HFFc6 (cell line): ENCODE results near the gene CDX1. TPM values are rescaled to one million over a fixed set of nuclear protein-coding genes. Genes with fewer than 3 reads are reported as not detected.

Experiments used
- DNase-seq: peaks from one replicate; pipeline ENCODE4 v3.0.0-alpha.2; 2018
- H3K27ac Mint-ChIP-seq: 2 replicates; pipeline ENCODE4 v1.8.0; 2020; ENCODE audit warnings: mild to moderate bottlenecking, mixed read lengths
- H3K27me3 Mint-ChIP-seq: 2 replicates; pipeline ENCODE4 v1.8.0; 2021; ENCODE audit warnings: mild to moderate bottlenecking, moderate library complexity, mixed read lengths; ENCODE audit not compliant: insufficient read depth
- H3K36me3 Mint-ChIP-seq: 2 replicates; pipeline ENCODE4 v1.8.0; 2021; ENCODE audit warnings: low read depth, mixed read lengths
- H3K4me1 Mint-ChIP-seq: 2 replicates; pipeline ENCODE4 v1.8.0; 2020; ENCODE audit warnings: low read depth, mixed read lengths
- H3K4me3 Mint-ChIP-seq: 2 replicates; pipeline ENCODE4 v1.8.0; 2020; ENCODE audit warnings: mild to moderate bottlenecking, moderate library complexity, mixed read lengths
- H3K9me3 Mint-ChIP-seq: 2 replicates; pipeline ENCODE4 v1.8.0; 2020; ENCODE audit warnings: mild to moderate bottlenecking, mixed read lengths
- total RNA-seq, 6 experiments: library from RNA; stranded (reverse); fragmentation: NEBNext Ultra II Directional; extraction: Animal tissue kit (Norgen Biotek cat#: 25700); gene quantifications; 2 replicates in 1 of 6; 3 replicates in 5 of 6; pipeline ENCODE4 v1.2.3, GENCODE V29; 2021
- TF ChIP-seq, protein P1 (sequence below): fragments of 200-600 bp; sonication (generic); IDR thresholded peaks from 2 replicates; pipeline ENCODE4 v1.5.0; 2021; ENCODE audit warnings: antibody characterized with exemption, mild to moderate bottlenecking

Gene CDX1
- total RNA-seq, 6 experiments from 2014 or later, result 0.11 TPM; not detected in 5

DNA sequence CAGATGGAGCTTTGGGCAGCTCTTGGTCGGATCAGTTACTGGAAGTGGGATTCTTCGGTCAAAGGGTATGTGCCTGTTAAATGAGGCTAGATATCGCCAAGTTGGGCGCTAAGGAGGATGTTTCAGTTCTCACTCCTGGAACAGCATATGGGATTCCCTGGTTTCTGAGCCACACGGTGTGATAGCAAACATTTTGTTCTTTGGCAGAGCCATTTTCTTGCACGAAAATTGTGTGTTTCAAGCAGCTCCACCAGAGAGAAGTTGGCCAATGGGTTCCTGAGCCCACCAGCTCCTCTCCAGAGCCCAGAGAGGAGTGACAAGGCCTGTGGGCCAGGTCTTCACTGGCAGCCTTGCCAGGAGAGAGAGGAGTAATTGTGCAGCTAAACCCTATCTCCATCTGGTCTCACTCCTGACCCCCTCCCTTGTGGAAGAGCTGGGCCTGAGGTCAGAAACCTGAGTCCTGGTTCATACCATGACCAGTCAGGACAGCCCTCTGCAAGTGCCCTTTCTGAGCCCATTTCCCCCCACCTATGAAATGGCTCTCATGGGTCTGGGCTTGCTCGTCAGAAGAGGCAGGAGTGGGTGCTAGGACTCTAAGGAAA lies 12.5 kb downstream of the CDX1 start:
- TF ChIP-seq, protein P1, sequence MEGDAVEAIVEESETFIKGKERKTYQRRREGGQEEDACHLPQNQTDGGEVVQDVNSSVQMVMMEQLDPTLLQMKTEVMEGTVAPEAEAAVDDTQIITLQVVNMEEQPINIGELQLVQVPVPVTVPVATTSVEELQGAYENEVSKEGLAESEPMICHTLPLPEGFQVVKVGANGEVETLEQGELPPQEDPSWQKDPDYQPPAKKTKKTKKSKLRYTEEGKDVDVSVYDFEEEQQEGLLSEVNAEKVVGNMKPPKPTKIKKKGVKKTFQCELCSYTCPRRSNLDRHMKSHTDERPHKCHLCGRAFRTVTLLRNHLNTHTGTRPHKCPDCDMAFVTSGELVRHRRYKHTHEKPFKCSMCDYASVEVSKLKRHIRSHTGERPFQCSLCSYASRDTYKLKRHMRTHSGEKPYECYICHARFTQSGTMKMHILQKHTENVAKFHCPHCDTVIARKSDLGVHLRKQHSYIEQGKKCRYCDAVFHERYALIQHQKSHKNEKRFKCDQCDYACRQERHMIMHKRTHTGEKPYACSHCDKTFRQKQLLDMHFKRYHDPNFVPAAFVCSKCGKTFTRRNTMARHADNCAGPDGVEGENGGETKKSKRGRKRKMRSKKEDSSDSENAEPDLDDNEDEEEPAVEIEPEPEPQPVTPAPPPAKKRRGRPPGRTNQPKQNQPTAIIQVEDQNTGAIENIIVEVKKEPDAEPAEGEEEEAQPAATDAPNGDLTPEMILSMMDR, result no peak
- Mint-ChIP-seq H3K4me3 (no peak overlapping the region), H3K27me3 (peaks cover 15% of the 10 kb centered on the region), H3K27ac (no peak overlapping the region), H3K9me3 (no peaks in the 10 kb centered on the region), H3K36me3 (no peaks in the 10 kb centered on the region), H3K4me1 (peaks cover 28% of the 10 kb centered on the region)
- no peak for DNase-seq

DNA sequence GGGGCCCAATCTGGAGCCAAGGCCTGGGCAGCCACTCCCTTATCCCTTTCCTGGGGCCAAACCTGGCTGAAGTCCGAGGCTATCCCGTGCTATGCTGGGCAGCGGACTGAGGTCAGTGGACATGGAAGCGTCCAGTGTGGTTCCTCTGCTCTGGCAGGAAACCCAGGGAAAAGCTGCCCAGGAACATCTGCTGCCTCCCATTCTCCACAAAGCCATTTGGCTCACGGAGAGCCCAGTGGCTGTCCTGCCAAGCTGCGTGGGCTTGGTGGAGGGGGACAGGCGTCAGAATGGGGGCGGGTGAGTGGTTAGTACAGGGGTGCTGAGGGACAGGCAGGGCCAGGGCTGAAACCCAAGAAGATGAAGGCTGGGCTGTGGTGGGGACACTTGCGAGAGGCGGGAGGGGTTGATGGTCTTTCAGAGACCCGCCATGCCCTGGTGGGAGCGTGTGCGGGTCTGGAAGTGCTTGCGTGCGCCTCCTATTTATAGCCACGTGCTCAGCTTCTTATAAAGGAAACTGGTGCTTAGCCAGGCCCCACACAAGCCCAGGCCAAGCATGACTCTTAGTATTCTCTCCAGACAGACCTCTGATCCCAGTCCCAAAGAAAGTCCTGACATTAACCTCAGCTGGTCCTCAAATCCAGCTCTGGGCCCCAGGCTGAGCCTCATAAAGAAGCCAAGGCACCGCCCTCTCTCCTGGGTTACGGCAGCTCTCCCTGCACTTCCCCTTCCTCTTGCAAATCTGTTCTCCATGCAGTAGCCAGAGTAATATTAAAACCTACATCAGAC lies 13.9 kb downstream of the CDX1 start:
- no peaks in the 10 kb centered on the region for H3K36me3 Mint-ChIP-seq
- H3K4me3 Mint-ChIP-seq, result no peak overlapping the region
- H3K27ac Mint-ChIP-seq, result no peak overlapping the region
- H3K9me3 Mint-ChIP-seq, result no peaks in the 10 kb centered on the region
- H3K27me3 Mint-ChIP-seq, result peaks cover 19% of the 10 kb centered on the region
- DNase-seq, result no peak
- TF ChIP-seq, protein P1, result no peak
- H3K4me1 Mint-ChIP-seq, result peaks cover 23% of the 10 kb centered on the region

DNA sequence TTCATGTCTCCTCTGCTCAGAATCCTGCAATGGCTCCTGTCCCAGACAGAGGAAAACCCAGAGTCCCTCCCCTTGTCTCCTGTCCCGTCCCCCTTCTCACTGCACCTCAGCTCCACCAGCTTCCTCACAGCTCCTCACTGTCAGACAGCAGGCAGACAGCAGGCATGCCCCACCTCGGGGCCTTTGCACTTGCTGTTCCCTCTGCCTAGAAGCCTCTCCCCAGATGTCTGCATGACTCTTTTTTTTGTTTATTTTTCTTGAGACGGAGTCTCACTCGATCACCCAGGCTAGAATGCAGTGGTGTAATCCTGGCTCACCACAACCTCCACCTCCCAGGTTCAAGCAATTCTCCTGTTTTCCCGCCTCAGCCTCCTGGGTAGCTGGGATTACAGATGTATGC lies 14.4 kb downstream of the CDX1 start:
- TF ChIP-seq, protein P1, result no peak
- Mint-ChIP-seq H3K4me3 (no peak overlapping the region), H3K27ac (no peak overlapping the region), H3K36me3 (no peaks in the 10 kb centered on the region), H3K9me3 (no peaks in the 10 kb centered on the region), H3K4me1 (peaks cover 22% of the 10 kb centered on the region), H3K27me3 (peaks cover 19% of the 10 kb centered on the region)
- DNase-seq, result peak; percentile 19

DNA sequence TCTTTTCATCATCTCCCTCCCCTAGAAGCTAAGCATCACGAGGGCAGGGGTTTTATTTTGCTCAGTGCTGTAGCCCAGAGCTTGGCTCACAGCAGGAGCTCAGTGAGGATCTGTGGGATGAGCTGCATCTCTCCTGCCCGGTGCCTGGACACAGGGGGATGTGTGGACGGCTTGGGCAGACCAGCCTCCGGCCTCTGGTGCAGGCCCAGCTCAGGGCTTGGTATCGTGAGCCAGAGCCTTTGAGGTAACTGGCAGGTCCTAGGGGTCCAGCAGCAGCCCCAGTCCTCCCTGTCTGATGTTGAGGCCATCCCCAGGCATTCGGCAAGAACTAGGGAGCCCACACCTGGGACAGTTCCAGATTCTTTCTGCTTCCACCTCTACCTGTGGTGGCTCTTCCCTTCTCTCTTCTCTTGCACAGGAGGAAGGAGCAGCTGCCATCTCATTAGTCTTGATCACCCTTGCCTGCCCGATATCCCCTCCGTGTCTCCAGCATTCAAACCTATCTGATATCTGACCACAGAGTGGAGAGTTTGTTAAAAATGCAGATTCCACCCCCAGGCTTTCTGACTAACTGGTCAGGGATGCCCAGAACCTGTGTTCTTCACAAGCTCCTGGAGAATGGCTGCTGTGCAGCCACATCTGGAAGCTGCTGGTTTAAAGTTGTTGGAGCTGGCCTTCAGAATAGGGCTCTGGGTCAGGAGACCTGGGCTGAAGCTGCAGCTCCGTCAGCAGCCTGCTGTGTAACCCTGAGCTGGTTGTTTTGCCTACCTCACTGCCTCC lies 15.4 kb downstream of the CDX1 start:
- H3K4me3 Mint-ChIP-seq, result no peak overlapping the region
- no peaks in the 10 kb centered on the region for H3K36me3 Mint-ChIP-seq
- no peak for DNase-seq
- TF ChIP-seq, protein P1, result no peak
- peaks cover 19% of the 10 kb centered on the region for H3K27me3 Mint-ChIP-seq
- H3K9me3 Mint-ChIP-seq, result no peaks in the 10 kb centered on the region
- H3K4me1 Mint-ChIP-seq, result peaks cover 22% of the 10 kb centered on the region
- no peak overlapping the region for H3K27ac Mint-ChIP-seq

DNA sequence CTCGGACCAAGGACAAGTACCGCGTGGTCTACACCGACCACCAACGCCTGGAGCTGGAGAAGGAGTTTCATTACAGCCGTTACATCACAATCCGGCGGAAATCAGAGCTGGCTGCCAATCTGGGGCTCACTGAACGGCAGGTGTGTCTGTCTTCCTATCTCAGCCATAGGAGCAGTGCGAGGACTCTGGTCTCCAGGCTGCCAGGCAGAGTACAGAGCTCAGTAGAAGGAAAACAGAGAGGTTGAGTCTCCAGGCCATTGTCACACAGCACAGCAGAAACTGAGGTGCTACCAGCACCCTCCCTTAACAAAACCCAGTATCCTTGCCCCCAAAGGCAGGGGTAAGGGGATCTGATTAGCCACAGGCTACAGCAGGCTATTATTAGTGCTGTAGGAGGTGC lies 16.2 kb downstream of the CDX1 start:
- Mint-ChIP-seq H3K4me3 (no peak overlapping the region), H3K4me1 (peaks cover 22% of the 10 kb centered on the region)

More for the DNA sequence above, 16.2 kb downstream of the CDX1 start:
- peaks cover 22% of the 10 kb centered on the region for H3K27me3 Mint-ChIP-seq
- H3K27ac Mint-ChIP-seq, result no peak overlapping the region
- H3K9me3 Mint-ChIP-seq, result no peaks in the 10 kb centered on the region
- TF ChIP-seq, protein P1, result no peak
- no peak for DNase-seq
- H3K36me3 Mint-ChIP-seq, result no peaks in the 10 kb centered on the region
